IMR-90 (cell line): ENCODE data around the gene GSTT4. TPM values are rescaled to one million over a fixed set of nuclear protein-coding genes. Genes with fewer than 3 reads are reported as not detected.

Experiments
- ATAC-seq: fragments of 200-7000 bp; cut with Tn5 transposase; 2 replicates; pipeline ENCODE4 v1.9.1; 2020; ENCODE audit warnings: low read depth, mild to moderate bottlenecking, moderate library complexity
- BruUV-seq: library from RNA; stranded (reverse); fragments of 400-500 nt; replicated peaks from 2 replicates; lab custom pipeline; 2021; lab: Mats Ljungman, UMichigan
- CTCF ChIA-PET: fragments of 300-600 bp; formaldehyde crosslinking; extraction: SDS; loops from one replicate; lab custom pipeline; 2021; ENCODE audit warnings: antibody characterized with exemption; lab: Yijun Ruan, JAX
- POLR2A ChIA-PET: fragments of 300-600 bp; sonication (Branson Sonifier 250); formaldehyde crosslinking; loops from one replicate; lab custom pipeline; 2022; ENCODE audit warnings: antibody characterized with exemption; ENCODE audit not compliant: unreplicated experiment; lab: Charles Lee
- DNase-seq: peaks from one replicate; pipeline ENCODE4 v3.0.0; 2013
- H2AFZ ChIP-seq: replicated peaks from 2 replicates; pipeline ENCODE3; 2013; ENCODE audit warnings: low read length, mild to moderate bottlenecking; ENCODE audit not compliant: poor library complexity
- H2AK5ac ChIP-seq: 2 replicates; pipeline ENCODE4 v1.6.1; 2013; ENCODE audit warnings: low read depth, low read length, inconsistent platforms
- H2AK9ac ChIP-seq: replicated peaks from 2 replicates; pipeline ENCODE3; 2013; ENCODE audit warnings: mild to moderate bottlenecking, low read depth, low read length, moderate library complexity; ENCODE audit not compliant: poor library complexity
- H2BK120ac ChIP-seq: 2 replicates; pipeline ENCODE4 v1.6.1; 2013; ENCODE audit warnings: low read depth, low read length, inconsistent platforms
- H2BK15ac ChIP-seq: 3 replicates; pipeline ENCODE4 v1.6.1; 2013; ENCODE audit warnings: low read depth, low read length, inconsistent platforms
- H2BK20ac ChIP-seq: 2 replicates; pipeline ENCODE4 v1.6.1; 2013; ENCODE audit warnings: low read depth, mild to moderate bottlenecking, inconsistent platforms, low read length, moderate library complexity
- H2BK5ac ChIP-seq: 2 replicates; pipeline ENCODE4 v1.6.1; 2013; ENCODE audit warnings: mild to moderate bottlenecking, low read depth, low read length, inconsistent platforms; ENCODE audit not compliant: poor library complexity, severe bottlenecking
- H3K14ac ChIP-seq: replicated peaks from 2 replicates; pipeline ENCODE4 v1.6.1; 2013; ENCODE audit warnings: low read depth, low read length, inconsistent platforms
- H3K18ac ChIP-seq: 2 replicates; pipeline ENCODE4 v1.6.1; 2013; ENCODE audit warnings: low read depth, low read length, control low read depth
- H3K23ac ChIP-seq: 2 replicates; pipeline ENCODE4 v1.6.1; 2013; ENCODE audit warnings: low read depth, low read length, inconsistent platforms
- H3K27ac ChIP-seq: 2 replicates; pipeline ENCODE4 v1.5.1; 2013; ENCODE audit warnings: mild to moderate bottlenecking, control low read depth, low read length; ENCODE audit not compliant: insufficient read depth
- H3K27me3 ChIP-seq: 2 replicates; pipeline ENCODE4 v1.6.1; 2013; ENCODE audit warnings: low read length; ENCODE audit not compliant: control insufficient read depth, insufficient read depth
- H3K36me3 ChIP-seq: 2 replicates; pipeline ENCODE4 v1.6.1; 2013; ENCODE audit warnings: low read length, mixed read lengths; ENCODE audit not compliant: control insufficient read depth, insufficient read depth
- H3K4ac ChIP-seq: 2 replicates; pipeline ENCODE4 v1.6.1; 2013; ENCODE audit warnings: low read depth, low read length, inconsistent platforms
- H3K4me1 ChIP-seq: 2 replicates; pipeline ENCODE4 v1.6.1; 2013; ENCODE audit warnings: low read length, mixed read lengths; ENCODE audit not compliant: control insufficient read depth, insufficient read depth
- H3K4me2 ChIP-seq: 2 replicates; pipeline ENCODE4 v1.6.1; 2013; ENCODE audit warnings: low read depth, mild to moderate bottlenecking, control low read depth, low read length, moderate library complexity
- H3K4me3 ChIP-seq: 2 replicates; pipeline ENCODE4 v1.5.1; 2013; ENCODE audit warnings: low read depth, mild to moderate bottlenecking, control low read depth, low read length, moderate library complexity; ENCODE audit not compliant: insufficient read depth
- H3K56ac ChIP-seq: 2 replicates; pipeline ENCODE4 v1.6.1; 2013; ENCODE audit warnings: low read length, inconsistent platforms; ENCODE audit not compliant: insufficient read depth; ENCODE audit errors: extremely low read depth
- H3K79me1 ChIP-seq, 2 experiments: 2 replicates each; pipeline ENCODE4 v1.6.1; 2013; ENCODE audit warnings: low read length in 2 of 2, inconsistent platforms in 1 of 2, low read depth in 1 of 2
- H3K9ac ChIP-seq: 2 replicates; pipeline ENCODE4 v1.6.1; 2013; ENCODE audit warnings: low read depth, low read length, control low read depth
- H3K9me1 ChIP-seq: 2 replicates; pipeline ENCODE4 v1.6.1; 2013; ENCODE audit warnings: low read length, inconsistent platforms; ENCODE audit not compliant: insufficient read depth
- H3K9me3 ChIP-seq: 2 replicates; pipeline ENCODE4 v1.6.1; 2013; ENCODE audit warnings: low read length; ENCODE audit not compliant: control insufficient read depth, insufficient read depth
- H4K20me1 ChIP-seq: 2 replicates; pipeline ENCODE4 v1.6.1; 2013; ENCODE audit warnings: low read length, inconsistent platforms; ENCODE audit not compliant: insufficient read depth
- H4K5ac ChIP-seq: 2 replicates; pipeline ENCODE4 v1.6.1; 2013; ENCODE audit warnings: mild to moderate bottlenecking, low read depth, low read length, control low read depth
- H4K8ac ChIP-seq, 2 experiments: 2 replicates each; pipeline ENCODE4 v1.6.1; 2013; ENCODE audit warnings: low read depth in 2 of 2, low read length in 2 of 2, control low read depth in 1 of 2, inconsistent platforms in 1 of 2
- H4K91ac ChIP-seq: 2 replicates; pipeline ENCODE4 v1.6.1; 2013; ENCODE audit warnings: low read depth, low read length, inconsistent platforms; ENCODE audit not compliant: insufficient read depth
- MAFK ChIP-seq: IDR thresholded peaks from 2 replicates; pipeline ENCODE4 v1.6.1; 2012; ENCODE audit warnings: low read depth, low read length, improper control_type of control experiment
- SMC3 ChIP-seq: fragments of 150-350 bp; IDR thresholded peaks from 2 replicates; pipeline ENCODE4 v1.6.1; 2016; ENCODE audit warnings: low read depth, mild to moderate bottlenecking, antibody characterized with exemption, low read length, moderate library complexity
- WGBS, 2 experiments: methylation state at CpG; one replicate each; pipeline versions ENCODE4 v1.1.5 to v1.1.7; 2013; ENCODE audit warnings: missing lambda C conversion rate in 2 of 2; ENCODE audit not compliant: insufficient read length in 1 of 2; ENCODE audit errors: extremely low coverage in 2 of 2; 5-methylcytosine and 5-hydroxymethylcytosine counted together
- dilution Hi-C: fragments of 300-500 bp; cut with HindIII; formaldehyde crosslinking; loops from one replicate; pipeline ENCODE4 v1.14.3; 2018; ENCODE audit warnings: low sequenced_read_pairs; ENCODE audit not compliant: unreplicated experiment
- in situ Hi-C: fragments of 300-500 bp; cut with MboI; formaldehyde crosslinking; loops from 3 replicates; pipeline ENCODE4 v1.14.3; 2019; ENCODE audit warnings: low sequenced_read_pairs, inconsistent platforms, mixed read lengths
- intact Hi-C: fragments of 100-400 bp; cut with micrococcal nuclease; formaldehyde crosslinking; loops from 2 replicates; pipeline ENCODE4 v1.10.0; 2022
- polyA plus RNA-seq, 3 experiments: library from polyadenylated mRNA; depleted of rRNA; stranded (reverse); fragments of >200 nt; gene quantifications; 2 replicates each; pipeline ENCODE4 v1.2.3, GENCODE V29; 2012; ENCODE audit warnings: low replicate concordance in 1 of 3
- total RNA-seq: library from RNA; depleted of rRNA; stranded (reverse); fragments of >200 nt; gene quantifications from 2 replicates; pipeline ENCODE4 v1.2.3, GENCODE V29; 2012

GSTT4 gene
- total and polyA plus RNA-seq, 2 of the 4 experiments (the other 2 are of a cell fraction): not detected

GRCh38 chr22:24008381-24009226 lies 3.4 kb upstream of the GSTT4 start:
- CTCF ChIA-PET: interaction anchor here (0.6 kb wide), 1 partner anchor 120 kb away, joined by 3 read pairs; no protein-coding TSS in a partner anchor
- Histone ChIP-seq H3K4me2 (no peak overlapping the region), H3K9me1 (peaks cover 3% of the 10 kb centered on the region; the same call in 1 of the 2 replicates), H2BK15ac (no peak overlapping the region), H4K8ac (no peak overlapping the region), H3K79me1 (peaks cover 9 to 19% of the 10 kb centered on the region in 2 experiments), H4K20me1 (peaks cover 4% of the 10 kb centered on the region; the same call in 1 of the 2 replicates), H3K23ac (no peak overlapping the region), H3K36me3 (no peaks in the 10 kb centered on the region), H2BK20ac (no peak overlapping the region), H3K4ac (no peak overlapping the region), H3K27ac (no peak overlapping the region), H3K27me3 (no peaks in the 10 kb centered on the region; the same call in 1 of the 2 replicates), H3K4me3 (no peak overlapping the region), H2BK120ac (no peak overlapping the region), H2BK5ac (no peak overlapping the region), H3K14ac (no peak overlapping the region), H3K9ac (no peak overlapping the region), H3K4me1 (peaks cover 3% of the 10 kb centered on the region; the same call in 1 of the 2 replicates), H2AK5ac (no peak overlapping the region), H4K5ac (no peak overlapping the region), H2AK9ac (no peak overlapping the region), H3K56ac (no peak overlapping the region), H3K18ac (no peak overlapping the region), H3K9me3 (no peaks in the 10 kb centered on the region), H4K91ac (no peak overlapping the region), H2AFZ (no peak overlapping the region)
- no TSS peak for BruUV-seq
- intact Hi-C loops: no loop called here
- in situ Hi-C loops: no loop called here
- TF ChIP-seq SMC3 (no peak), MAFK (0 out of 2 replicates have a peak, but pooled peaks have one; percentile 3)
- WGBS, 2 experiments: 20% methylated on average over 1 of the region's 6 CpGs; no CpG with 5 or more reads in 1 of the 2 experiments
- dilution Hi-C loops: no loop called here
- POLR2A ChIA-PET: no interaction called here
- ATAC-seq (no peak), DNase-seq (no peak)
